Fibroblast of the conjunctiva (primary cell): ENCODE measurements around the gene RNF149.

ENCODE experiments used
- DNase-seq: peaks from one replicate; pipeline ENCODE4 v3.0.0-alpha.2; 2010; ENCODE audit warnings: low read depth

Gene RNF149

GRCh38 chr2:101295895-101296294, 12.6 kb downstream of the RNF149 start:
- DNase-seq = no peak

GRCh38 chr2:101294861-101295260, 13.6 kb downstream of the RNF149 start:
- no peak for DNase-seq

- DNase-seq = no peak
These were observed 15.0 kb downstream of the RNF149 start for GRCh38 chr2:101293544-101293943.

- DNase-seq = no peak
These were observed 16.5 kb downstream of the RNF149 start for GRCh38 chr2:101291973-101292372.

- no peak for DNase-seq
These were observed 17.8 kb downstream of the RNF149 start for GRCh38 chr2:101290711-101291110.

- no peak for DNase-seq
These were observed 21.2 kb downstream of the RNF149 start for GRCh38 chr2:101287303-101287702.

- no peak for DNase-seq
These were observed 21.8 kb downstream of the RNF149 start for GRCh38 chr2:101286684-101287083.

- no peak for DNase-seq
These were observed 25.5 kb downstream of the RNF149 start for GRCh38 chr2:101282980-101283379.

GRCh38 chr2:101281482-101281881, 27.0 kb downstream of the RNF149 start:
- DNase-seq = no peak

GRCh38 chr2:101278925-101279324, 29.6 kb downstream of the RNF149 start:
- DNase-seq = no peak

- DNase-seq = peak; percentile 16
These were observed 31.4 kb downstream of the RNF149 start for GRCh38 chr2:101277111-101277510.

GRCh38 chr2:101274142-101274541, 34.4 kb downstream of the RNF149 start:
- no peak for DNase-seq

- no peak for DNase-seq
These were observed 35.4 kb downstream of the RNF149 start for GRCh38 chr2:101273056-101273455.

GRCh38 chr2:101272045-101272784, 36.3 kb downstream of the RNF149 start:
- DNase-seq = no peak

- DNase-seq = no peak
These were observed 37.7 kb downstream of the RNF149 start for GRCh38 chr2:101270700-101271259.

GRCh38 chr2:101267671-101268656, 40.5 kb downstream of the RNF149 start:
- no peak for DNase-seq

- no peak for DNase-seq
These were observed 42.5 kb downstream of the RNF149 start for GRCh38 chr2:101265893-101266499.

- no peak for DNase-seq
These were observed 44.1 kb downstream of the RNF149 start for GRCh38 chr2:101264360-101264939.

GRCh38 chr2:101263377-101263800, 45.1 kb downstream of the RNF149 start:
- DNase-seq = no peak

- no peak for DNase-seq
These were observed 46.4 kb downstream of the RNF149 start for GRCh38 chr2:101262142-101262541.

GRCh38 chr2:101258804-101259203, 49.7 kb downstream of the RNF149 start:
- DNase-seq = no peak

GRCh38 chr2:101256316-101256715, 52.2 kb downstream of the RNF149 start:
- no peak for DNase-seq
